ENCODE results near the gene INSL4.

The INSL4 gene

GRCh38 chr9:5264219-5264595 is 33.0 kb downstream of the INSL4 start:
- Mint-ChIP-seq H3K36me3 (ENCODE audit: low read depth) (no peaks in the 10 kb centered on the region), H3K4me1 (no peaks in the 10 kb centered on the region)

GRCh38 chr9:5265939-5266338 is 34.7 kb downstream of the INSL4 start:
- Mint-ChIP-seq H3K36me3 (ENCODE audit: low read depth) (no peaks in the 10 kb centered on the region), H3K4me3 (no peak overlapping the region), H3K4me1 (no peaks in the 10 kb centered on the region), H3K9me3 (no peaks in the 10 kb centered on the region), H3K27ac (no peak overlapping the region), H3K27me3 (ENCODE audit: low read depth) (no peaks in the 10 kb centered on the region)
- TF ChIP-seq CTCF (IDR thresholded peaks at IDR 0.05; ENCODE audit: unreplicated experiment in 3 of 3) = no peak

More at GRCh38 chr9:5264219-5264595, 33.0 kb downstream of the INSL4 start:
- Mint-ChIP-seq H3K9me3 (no peaks in the 10 kb centered on the region), H3K4me3 (no peak overlapping the region), H3K27ac (no peak overlapping the region), H3K27me3 (ENCODE audit: low read depth) (no peaks in the 10 kb centered on the region)
- TF ChIP-seq CTCF (IDR thresholded peaks at IDR 0.05; ENCODE audit: unreplicated experiment in 3 of 3) = no peak

- no peaks in the 10 kb centered on the region for H3K9me3 Mint-ChIP-seq
- no peak overlapping the region for H3K27ac Mint-ChIP-seq
- H3K27me3 Mint-ChIP-seq (ENCODE audit: low read depth) = peaks cover 6% of the 10 kb centered on the region
- no peaks in the 10 kb centered on the region for H3K36me3 Mint-ChIP-seq (ENCODE audit: low read depth)
- no peaks in the 10 kb centered on the region for H3K4me1 Mint-ChIP-seq
- no peak for TF ChIP-seq CTCF (IDR thresholded peaks at IDR 0.05; ENCODE audit: unreplicated experiment in 3 of 3)
- no peak overlapping the region for H3K4me3 Mint-ChIP-seq
Measured at GRCh38 chr9:5269249-5269715, 38.1 kb downstream of the INSL4 start.

GRCh38 chr9:5274770-5275169 is 43.6 kb downstream of the INSL4 start:
- Mint-ChIP-seq H3K4me1 (no peaks in the 10 kb centered on the region), H3K36me3 (ENCODE audit: low read depth) (no peaks in the 10 kb centered on the region), H3K27ac (no peak overlapping the region), H3K27me3 (ENCODE audit: low read depth) (peaks cover 6% of the 10 kb centered on the region), H3K4me3 (no peak overlapping the region), H3K9me3 (no peaks in the 10 kb centered on the region)
- no peak for TF ChIP-seq CTCF (IDR thresholded peaks at IDR 0.05; ENCODE audit: unreplicated experiment in 3 of 3)

GRCh38 chr9:5278486-5278885 is 47.3 kb downstream of the INSL4 start:
- Mint-ChIP-seq H3K9me3 (no peaks in the 10 kb centered on the region), H3K27me3 (ENCODE audit: low read depth) (peaks cover 8% of the 10 kb centered on the region), H3K36me3 (ENCODE audit: low read depth) (no peaks in the 10 kb centered on the region), H3K4me1 (no peaks in the 10 kb centered on the region), H3K27ac (no peak overlapping the region), H3K4me3 (no peak overlapping the region)
- TF ChIP-seq CTCF (IDR thresholded peaks at IDR 0.05; ENCODE audit: unreplicated experiment in 3 of 3) = no peak

All from nephron (organoid).